Skeletal muscle tissue (tissue), 4 donors: ENCODE measurements around the gene KRTAP4-5. TPM values are rescaled to one million over a fixed set of nuclear protein-coding genes. Genes with fewer than 3 reads are reported as not detected.
"Not testable (repeated sequence)": the region's sequence is repeated elsewhere in the genome, so short reads cannot be mapped to it uniquely, and the experiment has no call there.

ENCODE experiments used
- H3K27ac ChIP-seq: one replicate; pipeline ENCODE4 v1.7.0; 2013; ENCODE audit warnings: mild to moderate bottlenecking, low read depth, low read length, inconsistent platforms
- H3K27me3 ChIP-seq, 3 donors: one replicate each; pipeline ENCODE4 v1.7.0; 2013; ENCODE audit warnings: low read length in 3 of 3; ENCODE audit not compliant: control insufficient read depth in 3 of 3, insufficient read depth in 3 of 3
- H3K36me3 ChIP-seq, 3 donors: one replicate each; pipeline ENCODE4 v1.7.0; 2013; ENCODE audit warnings: low read length in 3 of 3; ENCODE audit not compliant: control insufficient read depth in 3 of 3, insufficient read depth in 3 of 3
- H3K4me1 ChIP-seq, 3 donors: one replicate each; pipeline ENCODE4 v1.7.0; 2013; ENCODE audit warnings: low read length in 3 of 3, mild to moderate bottlenecking in 3 of 3; ENCODE audit not compliant: control insufficient read depth in 3 of 3, insufficient read depth in 3 of 3
- H3K4me3 ChIP-seq, 3 donors: one replicate each; pipeline ENCODE4 v1.7.0; 2013; ENCODE audit warnings: low read length in 3 of 3
- H3K9ac ChIP-seq, 3 donors: one replicate each; pipeline ENCODE4 v1.7.0; 2013; ENCODE audit warnings: low read length in 3 of 3, mild to moderate bottlenecking in 3 of 3, moderate library complexity in 2 of 3, low read depth in 1 of 3
- H3K9me3 ChIP-seq, 3 donors: one replicate each; pipeline ENCODE4 v1.7.0; 2013; ENCODE audit warnings: low read length in 3 of 3; ENCODE audit not compliant: control insufficient read depth in 3 of 3
- total RNA-seq: library from RNA; depleted of rRNA; stranded (reverse); fragments of >200 nt; gene quantifications from one replicate; pipeline ENCODE4 v1.2.3, GENCODE V29; 2014
- donor health status: Osteomylitis.

Gene KRTAP4-5
- total RNA-seq, 1 donor from 2014 or later, result not detected

DNA sequence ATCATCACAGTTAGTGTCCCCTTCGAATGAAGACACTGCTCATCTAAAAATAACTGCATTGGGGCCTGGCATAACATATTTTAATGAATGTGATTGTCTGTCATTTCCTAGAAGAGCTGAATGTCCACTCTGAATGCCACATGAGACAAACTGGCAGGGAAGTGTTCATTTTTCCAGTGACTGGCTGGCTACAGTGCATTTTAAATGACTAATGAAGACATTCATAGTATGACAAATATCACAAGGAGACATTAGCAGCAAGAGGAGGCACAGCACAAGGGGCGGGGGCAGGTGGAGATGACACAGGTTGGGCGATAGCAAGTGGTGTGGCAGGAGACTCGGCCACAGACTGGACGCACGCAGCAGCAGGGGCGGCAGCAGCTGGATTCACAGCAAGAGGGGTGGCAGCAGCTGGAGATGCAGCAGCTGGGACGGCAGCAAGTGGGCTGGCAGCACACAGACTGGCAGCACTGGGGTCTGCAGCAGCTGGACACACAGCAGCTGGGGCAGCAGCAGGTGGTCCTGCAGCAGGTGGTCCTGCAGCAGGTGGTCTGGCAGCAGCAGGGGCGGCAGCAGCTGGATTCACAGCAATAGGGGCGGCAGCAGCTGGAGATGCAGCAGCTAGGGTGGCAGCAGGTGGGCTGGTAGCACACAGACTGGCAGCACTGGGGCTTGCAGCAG, 514 bp downstream of the KRTAP4-5 start:
- not testable (repeated sequence) for H3K27ac ChIP-seq, H3K36me3 ChIP-seq, H3K9me3 ChIP-seq, H3K9ac ChIP-seq, H3K4me3 ChIP-seq, H3K27me3 ChIP-seq, H3K4me1 ChIP-seq

GRCh38 chr17:41147531-41148204, 2.0 kb downstream of the KRTAP4-5 start:
- Histone ChIP-seq H3K36me3 (no peaks in the 10 kb centered on the region), H3K9ac (no peak overlapping the region), H3K4me3 (no peak overlapping the region), H3K27me3 (no peaks in the 10 kb centered on the region), H3K4me1 (no peaks in the 10 kb centered on the region), H3K27ac (no peak overlapping the region), H3K9me3 (peaks cover 0 to 5% (median 0%) of the 10 kb centered on the region in 3 donors)

DNA sequence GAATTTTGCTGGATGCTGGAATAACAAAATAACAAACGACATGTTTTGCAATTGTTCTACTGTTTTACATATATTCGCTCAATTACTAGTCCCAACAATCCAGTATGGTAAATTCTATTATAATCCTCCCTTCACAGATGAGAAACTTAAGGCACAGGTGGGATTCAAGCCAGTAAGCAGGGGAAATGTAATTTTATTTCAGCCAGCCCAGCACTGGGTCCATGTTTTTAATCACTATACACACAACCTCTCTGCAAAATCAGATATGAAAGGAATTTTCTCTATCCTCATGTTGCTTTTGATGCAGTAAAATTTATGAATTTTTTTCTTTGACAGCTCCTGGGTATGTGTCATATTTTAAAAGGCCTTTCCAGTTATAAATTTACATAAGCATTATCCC, 4.4 kb downstream of the KRTAP4-5 start:
- peaks cover 0 to 5% (median 0%) of the 10 kb centered on the region in 3 donors for H3K9me3 ChIP-seq
- H3K27me3 ChIP-seq, result no peaks in the 10 kb centered on the region
- no peaks in the 10 kb centered on the region for H3K36me3 ChIP-seq
- H3K9ac ChIP-seq, result no peak overlapping the region
- H3K4me1 ChIP-seq, result no peaks in the 10 kb centered on the region
- H3K27ac ChIP-seq, result no peak overlapping the region
- no peak overlapping the region for H3K4me3 ChIP-seq

- H3K27me3 ChIP-seq, result peaks cover 0 to 2% (median under 1%) of the 10 kb centered on the region in 3 donors
- no peak overlapping the region for H3K4me3 ChIP-seq
- H3K27ac ChIP-seq, result no peak overlapping the region
- peaks cover 0 to 5% (median 0%) of the 10 kb centered on the region in 3 donors for H3K9me3 ChIP-seq
- no peak overlapping the region for H3K9ac ChIP-seq
- no peaks in the 10 kb centered on the region for H3K4me1 ChIP-seq
- no peaks in the 10 kb centered on the region for H3K36me3 ChIP-seq
These were observed 4.8 kb downstream of the KRTAP4-5 start for GRCh38 chr17:41144846-41145245.

DNA sequence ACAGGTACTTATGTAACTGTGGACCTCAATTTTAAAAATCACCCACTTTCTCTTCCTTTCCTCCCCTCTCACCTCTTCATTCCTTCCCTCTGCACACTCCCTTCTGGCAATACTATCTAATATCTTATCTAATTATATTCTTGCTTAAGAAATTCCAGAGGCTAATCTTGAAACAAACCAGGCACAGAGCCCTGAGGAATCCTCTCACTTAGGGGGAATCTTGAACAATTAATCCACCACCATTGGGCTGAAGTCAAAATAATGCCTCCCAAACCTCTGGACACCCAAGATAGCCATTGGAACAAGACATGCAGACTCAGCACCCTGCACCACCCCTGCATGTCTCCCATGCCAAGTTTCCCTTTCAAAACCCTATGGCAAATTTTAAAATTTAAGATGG, 8.3 kb downstream of the KRTAP4-5 start:
- peaks cover 0 to 4% (median 3%) of the 10 kb centered on the region in 3 donors for H3K27me3 ChIP-seq
- H3K27ac ChIP-seq, result no peak overlapping the region
- H3K4me1 ChIP-seq, result no peaks in the 10 kb centered on the region
- no peaks in the 10 kb centered on the region for H3K36me3 ChIP-seq
- peaks cover 0 to 5% (median 0%) of the 10 kb centered on the region in 3 donors for H3K9me3 ChIP-seq
- H3K9ac ChIP-seq, result no peak overlapping the region
- H3K4me3 ChIP-seq, result no peak overlapping the region

DNA sequence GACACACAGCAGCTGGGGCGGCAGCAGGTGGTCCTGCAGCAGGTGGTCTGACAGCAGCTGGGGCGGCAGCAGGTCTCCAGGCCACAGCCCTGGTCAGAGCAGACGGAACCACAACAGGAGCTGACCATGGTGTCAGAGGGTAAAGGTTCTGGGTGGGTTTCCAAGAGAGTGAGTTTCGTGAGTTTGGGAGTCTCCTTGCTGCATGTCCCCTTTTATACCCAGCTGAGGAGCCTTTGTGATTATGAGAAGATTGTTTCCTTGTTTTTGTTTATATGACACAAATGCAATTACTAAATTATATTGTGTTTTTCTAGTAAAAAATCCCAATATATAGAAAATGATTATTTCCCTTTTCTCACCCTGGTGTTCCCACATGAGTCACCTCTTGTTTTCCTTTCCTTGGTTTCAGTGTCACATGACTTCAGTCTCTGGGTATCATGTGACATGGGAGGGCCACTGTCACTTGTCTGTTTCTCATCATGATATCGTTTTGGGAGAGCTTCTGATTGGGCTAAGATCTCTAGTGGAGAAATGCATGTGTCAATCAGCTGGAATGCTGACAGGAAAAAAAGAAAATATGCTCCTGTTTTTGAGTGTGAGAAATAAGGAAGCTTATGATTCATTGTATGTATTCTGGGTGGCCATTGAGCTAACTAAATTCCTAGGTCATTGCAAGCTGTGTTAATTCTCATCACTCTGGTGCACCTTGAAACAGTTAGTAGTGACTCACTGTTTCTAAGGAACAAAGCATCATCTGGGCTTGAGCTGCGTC, 9.1 kb downstream of the KRTAP4-5 start, which contains the start of gene KRTAP4-6:
Gene KRTAP4-6, minus strand, starts transcription at position 185 of the 772 bp plus-strand sequence. Its CDS starts 57 bp downstream, at position 128.
- Histone ChIP-seq H3K36me3 (no peaks in the 10 kb centered on the region), H3K4me1 (no peaks in the 10 kb centered on the region), H3K27me3 (peaks cover 0 to 4% (median 3%) of the 10 kb centered on the region in 3 donors), H3K9ac (no peak within 1 kb of the TSS), H3K9me3 (peaks cover 0 to 5% (median 0%) of the 10 kb centered on the region in 3 donors), H3K4me3 (no peak within 1 kb of the TSS), H3K27ac (no peak within 1 kb of the TSS)

- H3K4me3 ChIP-seq, H3K4me1 ChIP-seq, H3K9ac ChIP-seq, H3K9me3 ChIP-seq, H3K27ac ChIP-seq, H3K36me3 ChIP-seq, H3K27me3 ChIP-seq: not testable (repeated sequence)
These were observed 9.8 kb downstream of the KRTAP4-5 start for GRCh38 chr17:41139865-41140264.

DNA sequence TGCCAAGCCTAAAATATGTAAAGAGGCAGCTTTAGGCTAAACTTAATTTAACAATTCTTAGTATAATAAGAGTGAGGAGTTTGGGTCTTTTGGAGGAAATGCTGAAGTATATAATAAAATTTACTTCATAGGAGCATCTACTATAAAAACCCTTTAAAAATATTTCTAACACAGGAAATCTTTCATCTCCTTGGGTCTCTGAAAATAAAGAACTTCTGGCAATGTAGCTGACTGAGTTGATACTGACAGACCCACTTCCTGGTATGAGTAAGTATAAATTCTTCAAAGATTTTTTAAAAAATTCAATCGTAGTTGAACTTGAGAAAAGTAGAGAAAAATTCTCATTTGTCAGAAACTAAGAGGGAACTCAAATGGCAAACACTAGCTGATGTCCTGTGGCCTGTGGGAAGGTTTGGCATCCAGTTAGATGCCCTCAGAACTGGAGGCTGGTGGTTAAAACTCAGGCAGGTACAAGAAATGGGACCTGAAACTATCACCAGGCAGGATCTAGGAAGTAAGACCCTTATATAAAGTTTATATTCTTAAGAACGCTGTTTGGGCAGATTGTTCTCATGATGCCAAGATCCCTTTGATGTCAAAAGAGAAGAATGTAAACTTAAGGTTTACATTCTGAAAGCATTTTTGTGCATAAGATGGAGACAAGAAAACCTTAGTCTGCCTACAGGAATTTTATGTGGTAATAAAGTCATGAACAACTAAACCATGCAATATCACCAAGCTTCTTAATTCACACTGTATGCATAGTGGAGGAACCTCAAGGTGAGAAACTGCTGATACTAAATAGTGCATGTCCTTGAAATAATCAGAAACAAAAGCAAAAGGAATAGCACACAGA, 15.5 kb downstream of the KRTAP4-5 start:
- Histone ChIP-seq H3K36me3 (no peaks in the 10 kb centered on the region), H3K4me3 (no peak overlapping the region), H3K4me1 (no peaks in the 10 kb centered on the region), H3K9ac (no peak overlapping the region), H3K27me3 (no peaks in the 10 kb centered on the region), H3K27ac (no peak overlapping the region), H3K9me3 (no peaks in the 10 kb centered on the region)

GRCh38 chr17:41131979-41132378, 17.6 kb downstream of the KRTAP4-5 start:
- H3K9me3 ChIP-seq, result no peaks in the 10 kb centered on the region
- no peaks in the 10 kb centered on the region for H3K27me3 ChIP-seq
- no peak overlapping the region for H3K27ac ChIP-seq
- no peak overlapping the region for H3K9ac ChIP-seq
- no peaks in the 10 kb centered on the region for H3K36me3 ChIP-seq
- no peaks in the 10 kb centered on the region for H3K4me1 ChIP-seq
- no peak overlapping the region for H3K4me3 ChIP-seq
